Peyer's patch (tissue), 4 donors: ENCODE results near the gene LAMC1.

Experiments used
- POLR2A ChIP-seq, 2 donors: fragments of 450-650 bp; IDR thresholded peaks; one replicate each; pipeline ENCODE4 v1.5.1; 2017; ENCODE audit warnings: antibody characterized with exemption in 2 of 2, mild to moderate bottlenecking in 2 of 2, moderate library complexity in 2 of 2
- TF ChIP-seq, protein P1 (sequence below), 6 experiments: fragments of 450-650 bp in 4 of 6; fragments of 200-600 bp in 2 of 6; sonication (generic) in 1 of 6; IDR thresholded peaks; one replicate each; pipeline ENCODE4 v1.5.1; 2017 to 2019; ENCODE audit warnings: antibody characterized with exemption in 6 of 6, mild to moderate bottlenecking in 3 of 6, moderate library complexity in 1 of 6

GRCh38 chr1:183168308-183168707 is 145.1 kb downstream of the LAMC1 start:
- TF ChIP-seq, protein P1, sequence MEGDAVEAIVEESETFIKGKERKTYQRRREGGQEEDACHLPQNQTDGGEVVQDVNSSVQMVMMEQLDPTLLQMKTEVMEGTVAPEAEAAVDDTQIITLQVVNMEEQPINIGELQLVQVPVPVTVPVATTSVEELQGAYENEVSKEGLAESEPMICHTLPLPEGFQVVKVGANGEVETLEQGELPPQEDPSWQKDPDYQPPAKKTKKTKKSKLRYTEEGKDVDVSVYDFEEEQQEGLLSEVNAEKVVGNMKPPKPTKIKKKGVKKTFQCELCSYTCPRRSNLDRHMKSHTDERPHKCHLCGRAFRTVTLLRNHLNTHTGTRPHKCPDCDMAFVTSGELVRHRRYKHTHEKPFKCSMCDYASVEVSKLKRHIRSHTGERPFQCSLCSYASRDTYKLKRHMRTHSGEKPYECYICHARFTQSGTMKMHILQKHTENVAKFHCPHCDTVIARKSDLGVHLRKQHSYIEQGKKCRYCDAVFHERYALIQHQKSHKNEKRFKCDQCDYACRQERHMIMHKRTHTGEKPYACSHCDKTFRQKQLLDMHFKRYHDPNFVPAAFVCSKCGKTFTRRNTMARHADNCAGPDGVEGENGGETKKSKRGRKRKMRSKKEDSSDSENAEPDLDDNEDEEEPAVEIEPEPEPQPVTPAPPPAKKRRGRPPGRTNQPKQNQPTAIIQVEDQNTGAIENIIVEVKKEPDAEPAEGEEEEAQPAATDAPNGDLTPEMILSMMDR (IDR thresholded peaks at IDR 0.05), result no peak
- no peak for TF ChIP-seq POLR2A (IDR thresholded peaks at IDR 0.05)
